ENCODE data around the gene TMEM161A. TPM values are rescaled to one million over a fixed set of nuclear protein-coding genes. Genes with fewer than 3 reads are reported as not detected.

The TMEM161A gene
- total and polyA plus RNA-seq, 9 of the 15 experiments (the other 6 are each of a cell fraction or from before 2014, with no cell fraction given): 0.63 to 92.3 (median 38.9) TPM

DNA sequence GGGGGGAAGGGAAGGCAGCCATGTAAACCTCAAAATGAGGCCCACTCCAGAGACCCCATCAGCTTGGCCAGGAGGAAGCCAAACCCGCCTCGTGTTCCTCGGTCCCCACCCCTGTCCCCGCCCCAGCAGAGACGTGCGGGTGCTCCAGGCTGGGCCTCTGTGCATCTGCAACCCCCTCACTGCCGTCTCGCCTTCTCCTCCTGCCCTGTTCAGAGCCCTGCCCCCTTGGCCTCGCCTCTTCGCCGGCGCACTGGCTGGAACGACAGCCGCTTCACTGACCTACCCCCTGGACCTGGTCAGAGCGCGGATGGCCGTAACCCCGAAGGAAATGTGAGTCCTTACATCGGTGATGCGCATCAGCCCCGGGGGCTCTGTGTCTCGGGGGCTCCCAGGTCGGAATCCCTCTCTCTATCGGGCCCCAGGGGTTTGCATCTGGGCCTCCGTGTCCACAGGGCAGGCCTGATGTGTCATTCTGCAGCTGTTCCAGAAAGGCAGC is 32.2 kb downstream of the TMEM161A start:
- Histone ChIP-seq H3K79me2 (ENCODE audit: control insufficient read depth, insufficient read depth, low read length) (no peaks in the 10 kb centered on the region), H3K9me3 (replicated peaks; ENCODE audit: control insufficient read depth, insufficient read depth, low read depth, low read length) (no peaks in the 10 kb centered on the region), H3K9ac (ENCODE audit: insufficient read depth in 1 of 2, low read depth in 2 of 2, low read length in 2 of 2) (peak overlapping the region; percentile 26 to 61; a peak in 3 of 4 replicates), H3K27ac (ENCODE audit: extremely low read depth, low read depth, low read length) (peak overlapping the region; percentile 75), H3K4me1 (replicated peaks in 1 of 2; ENCODE audit: control insufficient read depth in 2 of 2, insufficient read depth in 2 of 2, low read length in 2 of 2) (peaks cover 14 to 48% of the 10 kb centered on the region in 2 experiments), H3K27me3 (ENCODE audit: control insufficient read depth in 2 of 2, insufficient read depth in 2 of 2, low read length in 2 of 2) (no peaks in the 10 kb centered on the region), H4K20me1 (replicated peaks; ENCODE audit: control insufficient read depth, insufficient read depth, low read length) (no peaks in the 10 kb centered on the region), H3K9me1 (ENCODE audit: control insufficient read depth, insufficient read depth, low read length) (no peaks in the 10 kb centered on the region), H3K36me3 (ENCODE audit: control insufficient read depth, insufficient read depth, low read length) (peaks cover 29% of the 10 kb centered on the region; the same call in 2 of the 3 replicates), H2AFZ (ENCODE audit: low read depth, low read length) (peak overlapping the region; percentile 91), H3K4me2 (ENCODE audit: insufficient read depth, low read length) (peak overlapping the region; percentile 83), H3K4me3 (0 out of 2 replicates have a peak overlapping the region, but pooled peaks have one; percentile 41)
- BruUV-seq (replicated peaks): no TSS peak
- ChIA-PET CTCF (ENCODE audit: low intra/inter-chr PET ratio) (no interaction called here), POLR2A (no interaction called here)
- in situ Hi-C loops (cut with MboI): no loop called here
- FAIRE-seq (peak; percentile 51), DNase-seq (ENCODE audit: extremely low read depth in 1 of 4, low spot score in 3 of 4) (no peak), ATAC-seq (no peak)
- WGBS (ENCODE audit: insufficient coverage, low coverage, missing lambda C conversion rate): 76% methylated on average over 18 of the region's 25 CpGs
- intact Hi-C loops (cut with micrococcal nuclease): no loop called here
- no peak for TF ChIP-seq HNRNPH1 (optimal IDR thresholded peaks at IDR 0.05; ENCODE audit: low read depth, low read length)
- no peak for TF ChIP-seq ZNF408 (CRISPR knock-in tag; IDR thresholded peaks at IDR 0.05; ENCODE audit: low read depth)
- TF ChIP-seq, protein P1, sequence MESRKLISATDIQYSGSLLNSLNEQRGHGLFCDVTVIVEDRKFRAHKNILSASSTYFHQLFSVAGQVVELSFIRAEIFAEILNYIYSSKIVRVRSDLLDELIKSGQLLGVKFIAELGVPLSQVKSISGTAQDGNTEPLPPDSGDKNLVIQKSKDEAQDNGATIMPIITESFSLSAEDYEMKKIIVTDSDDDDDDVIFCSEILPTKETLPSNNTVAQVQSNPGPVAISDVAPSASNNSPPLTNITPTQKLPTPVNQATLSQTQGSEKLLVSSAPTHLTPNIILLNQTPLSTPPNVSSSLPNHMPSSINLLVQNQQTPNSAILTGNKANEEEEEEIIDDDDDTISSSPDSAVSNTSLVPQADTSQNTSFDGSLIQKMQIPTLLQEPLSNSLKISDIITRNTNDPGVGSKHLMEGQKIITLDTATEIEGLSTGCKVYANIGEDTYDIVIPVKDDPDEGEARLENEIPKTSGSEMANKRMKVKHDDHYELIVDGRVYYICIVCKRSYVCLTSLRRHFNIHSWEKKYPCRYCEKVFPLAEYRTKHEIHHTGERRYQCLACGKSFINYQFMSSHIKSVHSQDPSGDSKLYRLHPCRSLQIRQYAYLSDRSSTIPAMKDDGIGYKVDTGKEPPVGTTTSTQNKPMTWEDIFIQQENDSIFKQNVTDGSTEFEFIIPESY (CRISPR knock-in tag; IDR thresholded peaks at IDR 0.05): peak; percentile 84
- TF ChIP-seq POLR2G (IDR thresholded peaks at IDR 0.05; ENCODE audit: low read depth, low read length): peak; percentile 59; the same call in 1 of the 2 replicates
- TF ChIP-seq, protein P2, sequence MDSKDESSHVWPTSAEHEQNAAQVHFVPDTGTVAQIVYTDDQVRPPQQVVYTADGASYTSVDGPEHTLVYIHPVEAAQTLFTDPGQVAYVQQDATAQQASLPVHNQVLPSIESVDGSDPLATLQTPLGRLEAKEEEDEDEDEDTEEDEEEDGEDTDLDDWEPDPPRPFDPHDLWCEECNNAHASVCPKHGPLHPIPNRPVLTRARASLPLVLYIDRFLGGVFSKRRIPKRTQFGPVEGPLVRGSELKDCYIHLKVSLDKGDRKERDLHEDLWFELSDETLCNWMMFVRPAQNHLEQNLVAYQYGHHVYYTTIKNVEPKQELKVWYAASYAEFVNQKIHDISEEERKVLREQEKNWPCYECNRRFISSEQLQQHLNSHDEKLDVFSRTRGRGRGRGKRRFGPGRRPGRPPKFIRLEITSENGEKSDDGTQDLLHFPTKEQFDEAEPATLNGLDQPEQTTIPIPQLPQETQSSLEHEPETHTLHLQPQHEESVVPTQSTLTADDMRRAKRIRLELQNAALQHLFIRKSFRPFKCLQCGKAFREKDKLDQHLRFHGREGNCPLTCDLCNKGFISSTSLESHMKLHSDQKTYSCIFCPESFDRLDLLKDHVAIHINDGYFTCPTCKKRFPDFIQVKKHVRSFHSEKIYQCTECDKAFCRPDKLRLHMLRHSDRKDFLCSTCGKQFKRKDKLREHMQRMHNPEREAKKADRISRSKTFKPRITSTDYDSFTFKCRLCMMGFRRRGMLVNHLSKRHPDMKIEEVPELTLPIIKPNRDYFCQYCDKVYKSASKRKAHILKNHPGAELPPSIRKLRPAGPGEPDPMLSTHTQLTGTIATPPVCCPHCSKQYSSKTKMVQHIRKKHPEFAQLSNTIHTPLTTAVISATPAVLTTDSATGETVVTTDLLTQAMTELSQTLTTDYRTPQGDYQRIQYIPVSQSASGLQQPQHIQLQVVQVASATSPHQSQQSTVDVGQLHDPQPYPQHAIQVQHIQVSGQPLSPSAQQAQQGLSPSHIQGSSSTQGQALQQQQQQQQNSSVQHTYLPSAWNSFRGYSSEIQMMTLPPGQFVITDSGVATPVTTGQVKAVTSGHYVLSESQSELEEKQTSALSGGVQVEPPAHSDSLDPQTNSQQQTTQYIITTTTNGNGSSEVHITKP (IDR thresholded peaks at IDR 0.05; ENCODE audit: partially characterized antibody): no peak
- TF ChIP-seq NFYB (IDR thresholded peaks at IDR 0.05; ENCODE audit: extremely low read depth, insufficient read length): no peak
- no peak for TF ChIP-seq CBX1 (IDR thresholded peaks at IDR 0.05; ENCODE audit: low read depth)
- no peak for TF ChIP-seq ZNF197 (CRISPR knock-in tag; IDR thresholded peaks at IDR 0.05; ENCODE audit: low read depth)
- no peak for TF ChIP-seq ZFP30 (CRISPR knock-in tag; IDR thresholded peaks at IDR 0.05; ENCODE audit: borderline replicate concordance)
- no peak for TF ChIP-seq ZNF766 (CRISPR knock-in tag; conservative IDR thresholded peaks at IDR 0.05)
- TF ChIP-seq DMBX1 (CRISPR knock-in tag; IDR thresholded peaks at IDR 0.05; ENCODE audit: borderline replicate concordance): no peak
- no peak for TF ChIP-seq CHD1 (IDR thresholded peaks at IDR 0.05; ENCODE audit: low read length)
